Heart left ventricle (tissue), 16 donors: ENCODE data around the gene DNAJB6. TPM values are rescaled to one million over a fixed set of nuclear protein-coding genes. Genes with fewer than 3 reads are reported as not detected.

ENCODE experiments used
- ATAC-seq, 4 donors: fragments of 200-7000 bp; cut with Tn5 transposase; one replicate each; pipeline ENCODE4 v1.9.1; 2020 to 2022; ENCODE audit warnings: moderate library complexity in 4 of 4, mild to moderate bottlenecking in 3 of 4, moderate number of reproducible peaks in 1 of 4
- DNase-seq, 5 donors: peaks; one replicate each; pipeline ENCODE4 v3.0.0-alpha.2; 2020
- H3K27ac ChIP-seq, 12 donors: fragments of 200-600 bp; sonication (generic) in 4 of 12; one replicate each; pipeline versions ENCODE4 v1.5.0 to v1.8.0; 2016 to 2022; ENCODE audit warnings: mild to moderate bottlenecking in 2 of 12
- H3K27me3 ChIP-seq, 9 donors: fragments of 200-600 bp; sonication (generic) in 2 of 9; one replicate each; pipeline versions ENCODE4 v1.5.1 to v1.8.0; 2016 to 2022; ENCODE audit warnings: mild to moderate bottlenecking in 3 of 9
- H3K36me3 ChIP-seq, 9 donors: fragments of 200-600 bp; sonication (generic) in 2 of 9; one replicate each; pipeline versions ENCODE4 v1.5.0 to v1.8.0; 2018 to 2022; ENCODE audit warnings: mild to moderate bottlenecking in 2 of 9
- H3K4me1 ChIP-seq, 12 donors: fragments of 200-600 bp; sonication (generic) in 4 of 12; one replicate each; pipeline versions ENCODE4 v1.5.0 to v1.8.0; 2016 to 2022; ENCODE audit warnings: mild to moderate bottlenecking in 3 of 12
- H3K4me3 ChIP-seq, 12 donors: fragments of 200-600 bp; sonication (generic) in 4 of 12; one replicate each; pipeline versions ENCODE4 v1.5.0 to v1.8.0; 2017 to 2022; ENCODE audit warnings: mild to moderate bottlenecking in 9 of 12, moderate library complexity in 4 of 12
- H3K9me3 ChIP-seq, 12 donors: fragments of 200-600 bp; sonication (generic) in 4 of 12; one replicate each; pipeline versions ENCODE4 v1.5.0 to v1.8.0; 2016 to 2022; ENCODE audit warnings: mild to moderate bottlenecking in 1 of 12
- POLR2A ChIP-seq, 2 donors: fragments of 450-650 bp; IDR thresholded peaks; one replicate each; pipeline ENCODE4 v1.6.1; 2017; ENCODE audit warnings: antibody characterized with exemption in 2 of 2, mild to moderate bottlenecking in 2 of 2, moderate library complexity in 2 of 2
- WGBS, 4 donors: extraction: QIAGEN DNeasy Blood & Tissue Kit in 2 of 4; methylation state at CpG; one replicate each; pipeline versions ENCODE4 v1.1.5 to v1.1.7; 2013 to 2018; 5-methylcytosine and 5-hydroxymethylcytosine counted together
- intact Hi-C, 10 donors: fragments of 100-400 bp; cut with DNase I; formaldehyde crosslinking; loops; one replicate each; pipeline versions ENCODE4 v1.11.1 to v1.14.2; 2022
- polyA plus RNA-seq, 2 donors: library from polyadenylated mRNA; stranded (reverse); fragments of 200-250 nt; gene quantifications; one replicate each; pipeline ENCODE4 v1.2.3, GENCODE V29; 2013
- total RNA-seq, 9 donors: library from RNA; depleted of rRNA in 2 of 9; stranded (reverse); fragments of >200 nt in 2 of 9; fragmentation: NEBNext Ultra II Directional in 3 of 9; extraction: Animal tissue kit (Norgen Biotek cat#: 25700) in 3 of 9; gene quantifications; one replicate each; pipeline versions ENCODE4 v1.1.0 to v1.2.4, GENCODE V29; 2016 to 2023
- TF ChIP-seq, protein P1 (sequence below), 12 donors: fragments of 200-600 bp; sonication (generic) in 4 of 12; IDR thresholded peaks; one replicate each; pipeline versions ENCODE4 v1.5.0 to v1.8.0; 2018 to 2022; ENCODE audit warnings: antibody characterized with exemption in 12 of 12, mild to moderate bottlenecking in 5 of 12
- donor health status: ischemic (EF 13 %, LVEDD 7.1; RV severe dilation, severe dysfunction).
- donor health status: healthy with polysubstance abuse.
- donor health status: DM: no; HTN: yes; CAD: no.
- donor health status: DM: no; HTN: no; CAD: no.
- donor health status: ischemic (EF 25% LVEDD 6.9; RV normal size, moderate dysfunction).
- donor health status: ischemic (EF 25% LVEDD 5.7; RV mildly dilated, moderate dysfunction).
- donor health status: healthy.
- donor health status: DM: yes; HTN: yes; CAD: no.
- donor health status: ischemic (EF 35%, LVEDD 5.7; RV mildly dilated, moderate dysfunction).
- donor health status: nonischemic (EF 11% LVEDD 7.7; RV severe dilation, severe dysfunction).
- donor health status: DM: yes; HTN: yes; CAD: no.
- donor health status: PGD.
- donor health status: ischemic (EF 29% LVEDD 5.4; RV normal size, mild dysfunction).
- donor health status: nonischemic (EF 23%, LVEDD 6.1; RV moderate dilation, normal function).

DNAJB6 gene
- total and polyA plus RNA-seq, 11 donors = 118 to 237 (median 162) TPM

GRCh38 chr7:157415486-157415885 lies 78.7 kb downstream of the DNAJB6 start:
- intact Hi-C loops = no loop called here
- Histone ChIP-seq H3K36me3 (peaks cover 0 to 78% (median 60%) of the 10 kb centered on the region in 9 donors), H3K27me3 (no peaks in the 10 kb centered on the region), H3K4me3 (no peak overlapping the region), H3K27ac (no peak overlapping the region), H3K9me3 (no peaks in the 10 kb centered on the region), H3K4me1 (peaks cover 0 to 9% (median 0%) of the 10 kb centered on the region in 12 donors)
- WGBS, 4 donors = 94 to 98% (median 96%) methylated on average over 10 to 16 of the region's 16 CpGs
- ATAC-seq (no peak), DNase-seq (peak in 2 of 5 donors; percentile 14 to 42)
- no peak for TF ChIP-seq POLR2A (IDR thresholded peaks at IDR 0.05)
- TF ChIP-seq, protein P1, sequence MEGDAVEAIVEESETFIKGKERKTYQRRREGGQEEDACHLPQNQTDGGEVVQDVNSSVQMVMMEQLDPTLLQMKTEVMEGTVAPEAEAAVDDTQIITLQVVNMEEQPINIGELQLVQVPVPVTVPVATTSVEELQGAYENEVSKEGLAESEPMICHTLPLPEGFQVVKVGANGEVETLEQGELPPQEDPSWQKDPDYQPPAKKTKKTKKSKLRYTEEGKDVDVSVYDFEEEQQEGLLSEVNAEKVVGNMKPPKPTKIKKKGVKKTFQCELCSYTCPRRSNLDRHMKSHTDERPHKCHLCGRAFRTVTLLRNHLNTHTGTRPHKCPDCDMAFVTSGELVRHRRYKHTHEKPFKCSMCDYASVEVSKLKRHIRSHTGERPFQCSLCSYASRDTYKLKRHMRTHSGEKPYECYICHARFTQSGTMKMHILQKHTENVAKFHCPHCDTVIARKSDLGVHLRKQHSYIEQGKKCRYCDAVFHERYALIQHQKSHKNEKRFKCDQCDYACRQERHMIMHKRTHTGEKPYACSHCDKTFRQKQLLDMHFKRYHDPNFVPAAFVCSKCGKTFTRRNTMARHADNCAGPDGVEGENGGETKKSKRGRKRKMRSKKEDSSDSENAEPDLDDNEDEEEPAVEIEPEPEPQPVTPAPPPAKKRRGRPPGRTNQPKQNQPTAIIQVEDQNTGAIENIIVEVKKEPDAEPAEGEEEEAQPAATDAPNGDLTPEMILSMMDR (IDR thresholded peaks at IDR 0.05) = no peak

GRCh38 chr7:157416011-157416410 lies 79.2 kb downstream of the DNAJB6 start:
- whole genome bisulfite sequencing, 4 donors = 93 to 97% (median 96%) methylated on average over 30 of the region's 30 CpGs
- H3K27me3 ChIP-seq = no peaks in the 10 kb centered on the region
- TF ChIP-seq POLR2A (IDR thresholded peaks at IDR 0.05) = no peak
- TF ChIP-seq, protein P1 (IDR thresholded peaks at IDR 0.05) = no peak
- intact Hi-C loops = no loop called here
- no peak for ATAC-seq
- H3K27ac ChIP-seq = no peak overlapping the region
- peaks cover 0 to 9% (median 0%) of the 10 kb centered on the region in 12 donors for H3K4me1 ChIP-seq
- H3K9me3 ChIP-seq = no peaks in the 10 kb centered on the region
- H3K36me3 ChIP-seq = peaks cover 0 to 73% (median 55%) of the 10 kb centered on the region in 9 donors
- no peak overlapping the region for H3K4me3 ChIP-seq
- peak in 1 of 5 donors; percentile 40 for DNase-seq

- 87 to 94% (median 89%) methylated on average over 25 to 41 of the region's 41 CpGs for WGBS, 4 donors
- no peaks in the 10 kb centered on the region for H3K9me3 ChIP-seq
- DNase-seq (peak in 2 of 5 donors; percentile 17 to 56), ATAC-seq (no peak)
- no peak overlapping the region for H3K27ac ChIP-seq
- no peak overlapping the region for H3K4me3 ChIP-seq
- intact Hi-C loops = no loop called here
- peaks cover 0 to 70% (median 44%) of the 10 kb centered on the region in 9 donors for H3K36me3 ChIP-seq
- H3K27me3 ChIP-seq = no peaks in the 10 kb centered on the region
- peaks cover 0 to 15% (median 3%) of the 10 kb centered on the region in 12 donors for H3K4me1 ChIP-seq
- TF ChIP-seq POLR2A (IDR thresholded peaks at IDR 0.05) = no peak
- TF ChIP-seq, protein P1 (IDR thresholded peaks at IDR 0.05) = no peak
Observed at GRCh38 chr7:157418204-157419034, 81.6 kb downstream of the DNAJB6 start.

DNA sequence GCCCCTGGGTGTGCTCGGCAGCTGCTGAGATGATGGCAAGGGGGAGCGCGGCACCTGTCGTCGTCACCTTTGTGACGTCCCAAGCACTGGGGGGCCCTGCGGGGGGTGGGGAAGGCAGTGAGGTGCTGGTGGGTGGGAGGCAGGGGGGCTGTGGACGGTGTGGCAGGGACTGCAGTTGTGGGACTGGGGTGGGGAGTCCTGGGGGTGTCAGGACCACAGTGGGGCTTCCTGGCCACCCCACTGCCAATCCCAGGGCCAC lies 82.2 kb downstream of the DNAJB6 start:
- intact Hi-C loops = no loop called here
- Histone ChIP-seq H3K27ac (no peak overlapping the region), H3K9me3 (no peaks in the 10 kb centered on the region), H3K4me1 (peaks cover 0 to 19% (median 6%) of the 10 kb centered on the region in 12 donors), H3K36me3 (peaks cover 0 to 67% (median 44%) of the 10 kb centered on the region in 9 donors), H3K27me3 (no peaks in the 10 kb centered on the region), H3K4me3 (no peak overlapping the region)
- no peak for TF ChIP-seq POLR2A (IDR thresholded peaks at IDR 0.05)
- TF ChIP-seq, protein P1 (IDR thresholded peaks at IDR 0.05) = no peak
- peak in 1 of 5 donors; percentile 7 for DNase-seq
- WGBS, 4 donors = 64 to 89% (median 80%) methylated on average over 4 to 8 of the region's 8 CpGs
- no peak for ATAC-seq
